Nephron progenitor cell (in vitro differentiated cells): ENCODE results near the gene ERC2.

ENCODE experiments used
- DNase-seq: peaks from one replicate; pipeline ENCODE4 v3.0.0; 2021
- H3K27ac Mint-ChIP-seq: 2 replicates; pipeline ENCODE4 v1.8.0; 2021; ENCODE audit warnings: mild to moderate bottlenecking, moderate library complexity, mixed read lengths
- H3K27me3 Mint-ChIP-seq: 2 replicates; pipeline ENCODE4 v1.8.0; 2021; ENCODE audit warnings: mild to moderate bottlenecking, low read depth, mixed read lengths; ENCODE audit not compliant: poor library complexity
- H3K36me3 Mint-ChIP-seq: 2 replicates; pipeline ENCODE4 v1.8.0; 2021; ENCODE audit warnings: low read depth, mixed read lengths
- H3K4me1 Mint-ChIP-seq: 2 replicates; pipeline ENCODE4 v1.8.0; 2021; ENCODE audit warnings: mixed read lengths
- H3K4me3 Mint-ChIP-seq: 2 replicates; pipeline ENCODE4 v1.8.0; 2021; ENCODE audit warnings: mild to moderate bottlenecking, moderate library complexity, mixed read lengths
- H3K9me3 Mint-ChIP-seq: 2 replicates; pipeline ENCODE4 v1.8.0; 2021; ENCODE audit warnings: mild to moderate bottlenecking, moderate library complexity, mixed read lengths
- CTCF ChIP-seq: fragments of 200-600 bp; sonication (generic); IDR thresholded peaks from 2 replicates; pipeline ENCODE4 v1.5.0; 2021; ENCODE audit warnings: antibody characterized with exemption

ERC2 gene

GRCh38 chr3:55538158-55538557, 930.1 kb downstream of the ERC2 start:
- no peak overlapping the region for H3K27ac Mint-ChIP-seq
- no peak for TF ChIP-seq CTCF
- H3K4me3 Mint-ChIP-seq, result no peak overlapping the region
- H3K36me3 Mint-ChIP-seq, result no peaks in the 10 kb centered on the region
- peaks cover 3% of the 10 kb centered on the region for H3K27me3 Mint-ChIP-seq
- no peaks in the 10 kb centered on the region for H3K9me3 Mint-ChIP-seq
- no peak for DNase-seq
- peaks cover 56% of the 10 kb centered on the region for H3K4me1 Mint-ChIP-seq

GRCh38 chr3:55537563-55537962, 930.7 kb downstream of the ERC2 start:
- no peak for DNase-seq
- Mint-ChIP-seq H3K36me3 (no peaks in the 10 kb centered on the region), H3K27me3 (peaks cover 3% of the 10 kb centered on the region), H3K4me3 (no peak overlapping the region), H3K9me3 (no peaks in the 10 kb centered on the region), H3K4me1 (peaks cover 56% of the 10 kb centered on the region), H3K27ac (no peak overlapping the region)
- TF ChIP-seq CTCF, result no peak

- no peak for DNase-seq
- Mint-ChIP-seq H3K36me3 (no peaks in the 10 kb centered on the region), H3K27ac (no peak overlapping the region), H3K27me3 (peaks cover 3% of the 10 kb centered on the region), H3K9me3 (no peaks in the 10 kb centered on the region), H3K4me3 (no peak overlapping the region), H3K4me1 (peaks cover 56% of the 10 kb centered on the region)
- TF ChIP-seq CTCF, result no peak
Measured at GRCh38 chr3:55537129-55537528, 931.1 kb downstream of the ERC2 start.

- TF ChIP-seq CTCF, result no peak
- peaks cover 67% of the 10 kb centered on the region for H3K4me1 Mint-ChIP-seq
- H3K9me3 Mint-ChIP-seq, result no peaks in the 10 kb centered on the region
- DNase-seq, result no peak
- H3K4me3 Mint-ChIP-seq, result no peak overlapping the region
- H3K36me3 Mint-ChIP-seq, result no peaks in the 10 kb centered on the region
- no peak overlapping the region for H3K27ac Mint-ChIP-seq
- H3K27me3 Mint-ChIP-seq, result peaks cover 3% of the 10 kb centered on the region
Measured at GRCh38 chr3:55534876-55535275, 933.4 kb downstream of the ERC2 start.

GRCh38 chr3:55532806-55533205, 935.5 kb downstream of the ERC2 start:
- no peak for DNase-seq
- Mint-ChIP-seq H3K9me3 (no peaks in the 10 kb centered on the region), H3K27me3 (peaks cover 5% of the 10 kb centered on the region), H3K36me3 (no peaks in the 10 kb centered on the region), H3K4me1 (peaks cover 66% of the 10 kb centered on the region), H3K27ac (no peak overlapping the region), H3K4me3 (no peak overlapping the region)
- TF ChIP-seq CTCF, result no peak

- DNase-seq, result no peak
- Mint-ChIP-seq H3K9me3 (no peaks in the 10 kb centered on the region), H3K36me3 (no peaks in the 10 kb centered on the region), H3K27ac (peak overlapping the region; percentile 89), H3K4me1 (peaks cover 52% of the 10 kb centered on the region), H3K4me3 (no peak overlapping the region), H3K27me3 (peaks cover 3% of the 10 kb centered on the region)
- no peak for TF ChIP-seq CTCF
Measured at GRCh38 chr3:55531321-55531720, 936.9 kb downstream of the ERC2 start.
